Mucosa of descending colon (tissue), 3 donors: ENCODE data around the gene DLG2. TPM values are rescaled to one million over a fixed set of nuclear protein-coding genes. Genes with fewer than 3 reads are reported as not detected.

Source experiments
- ATAC-seq: fragments of 200-7000 bp; cut with Tn5 transposase; one replicate; pipeline ENCODE4 v1.9.1; 2020; ENCODE audit warnings: mild to moderate bottlenecking, moderate library complexity
- DNase-seq, 3 donors: peaks; one replicate each; pipeline ENCODE4 v3.0.0-alpha.2; 2020
- H3K36me3 ChIP-seq: fragments of 200-600 bp; one replicate; pipeline ENCODE4 v1.8.0; 2021; ENCODE audit warnings: low read depth, mild to moderate bottlenecking
- H3K4me1 ChIP-seq: fragments of 200-600 bp; one replicate; pipeline ENCODE4 v1.8.0; 2021; ENCODE audit warnings: low read depth, mild to moderate bottlenecking
- H3K4me3 ChIP-seq: fragments of 200-600 bp; one replicate; pipeline ENCODE4 v1.8.0; 2021; ENCODE audit warnings: mild to moderate bottlenecking
- H3K9me3 ChIP-seq: fragments of 200-600 bp; one replicate; pipeline ENCODE4 v1.8.0; 2021; ENCODE audit warnings: mild to moderate bottlenecking
- intact Hi-C, 2 donors: fragments of 100-400 bp; cut with DNase I in 1 of 2; cut with micrococcal nuclease in 1 of 2; formaldehyde crosslinking; loops; one replicate each; pipeline versions ENCODE4 v1.11.0 to v1.11.1; 2022; cut with DNase I, micrococcal nuclease
- total RNA-seq, 3 donors: library from RNA; stranded (reverse); fragmentation: NEBNext Ultra II Directional in 2 of 3; extraction: Animal tissue kit (Norgen Biotek cat#: 25700) in 2 of 3; gene quantifications; one replicate each; pipeline versions ENCODE4 v1.2.1 to v1.2.4, GENCODE V29; 2021 to 2023
- TF ChIP-seq, protein P1 (sequence below): fragments of 200-600 bp; IDR thresholded peaks from one replicate; pipeline ENCODE4 v1.8.0; 2022; ENCODE audit warnings: antibody characterized with exemption, mild to moderate bottlenecking
- donor health status: DM: no; HTN: no; CAD: no; lungs with moderate emphysema.
- donor health status: DM: no; HTN: no; CAD: no.
- donor health status: DM: no; HTN: yes; CAD: no.

The DLG2 gene
- total RNA-seq, 3 donors from 2014 or later, result 2.1 to 11.1 (median 2.4) TPM

DNA sequence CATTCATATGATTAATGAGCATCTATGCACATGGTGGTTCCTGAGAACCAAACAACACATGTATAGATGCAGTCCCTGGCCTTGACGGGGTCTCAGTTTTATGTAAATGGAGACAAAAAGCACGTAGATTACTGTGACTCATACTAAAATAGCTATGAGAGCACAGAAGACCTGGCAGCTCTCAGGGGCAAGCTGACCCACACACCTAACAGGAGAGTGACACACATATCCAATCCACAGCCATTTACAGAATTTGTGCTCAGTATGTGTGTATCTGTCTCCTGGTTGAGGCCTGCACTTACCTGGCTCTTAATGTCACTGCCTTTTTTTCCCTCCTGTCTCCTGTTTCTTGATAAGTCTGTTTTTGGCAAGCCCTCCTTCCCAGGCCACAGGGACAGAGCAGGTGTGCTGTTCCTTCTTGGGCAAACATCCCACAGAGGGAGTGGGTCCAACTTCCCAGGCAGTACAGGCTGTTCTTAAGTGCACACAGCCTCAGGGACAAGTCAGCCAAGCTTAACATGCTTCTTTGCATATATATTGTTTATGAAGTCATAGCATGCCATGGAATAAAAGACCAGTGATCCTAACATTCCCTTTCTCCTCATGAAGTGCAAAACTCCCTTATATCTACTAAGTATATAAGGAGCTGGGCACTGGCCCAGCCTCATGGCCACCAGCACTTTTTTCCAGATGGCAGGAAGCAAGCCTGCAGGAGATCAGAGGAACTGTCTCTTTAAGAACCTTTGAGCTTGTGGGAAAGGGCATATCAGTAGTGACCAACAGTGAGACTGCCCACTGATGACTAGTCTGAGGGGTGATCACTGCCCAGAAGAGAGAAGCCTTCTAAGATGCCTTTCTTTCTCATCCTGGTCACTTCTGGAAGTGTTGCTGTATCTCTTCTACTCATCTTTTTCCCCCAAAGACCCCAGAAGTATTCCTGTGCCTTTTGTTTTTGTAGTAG is 2216.3 kb downstream of the DLG2 start:
- Histone ChIP-seq H3K36me3 (no peaks in the 10 kb centered on the region), H3K4me3 (no peak overlapping the region), H3K9me3 (no peaks in the 10 kb centered on the region), H3K4me1 (no peaks in the 10 kb centered on the region)
- no peak for DNase-seq
- ATAC-seq, result no peak
- TF ChIP-seq, protein P1, sequence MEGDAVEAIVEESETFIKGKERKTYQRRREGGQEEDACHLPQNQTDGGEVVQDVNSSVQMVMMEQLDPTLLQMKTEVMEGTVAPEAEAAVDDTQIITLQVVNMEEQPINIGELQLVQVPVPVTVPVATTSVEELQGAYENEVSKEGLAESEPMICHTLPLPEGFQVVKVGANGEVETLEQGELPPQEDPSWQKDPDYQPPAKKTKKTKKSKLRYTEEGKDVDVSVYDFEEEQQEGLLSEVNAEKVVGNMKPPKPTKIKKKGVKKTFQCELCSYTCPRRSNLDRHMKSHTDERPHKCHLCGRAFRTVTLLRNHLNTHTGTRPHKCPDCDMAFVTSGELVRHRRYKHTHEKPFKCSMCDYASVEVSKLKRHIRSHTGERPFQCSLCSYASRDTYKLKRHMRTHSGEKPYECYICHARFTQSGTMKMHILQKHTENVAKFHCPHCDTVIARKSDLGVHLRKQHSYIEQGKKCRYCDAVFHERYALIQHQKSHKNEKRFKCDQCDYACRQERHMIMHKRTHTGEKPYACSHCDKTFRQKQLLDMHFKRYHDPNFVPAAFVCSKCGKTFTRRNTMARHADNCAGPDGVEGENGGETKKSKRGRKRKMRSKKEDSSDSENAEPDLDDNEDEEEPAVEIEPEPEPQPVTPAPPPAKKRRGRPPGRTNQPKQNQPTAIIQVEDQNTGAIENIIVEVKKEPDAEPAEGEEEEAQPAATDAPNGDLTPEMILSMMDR, result no peak
- intact Hi-C loops, result no loop called here

DNA sequence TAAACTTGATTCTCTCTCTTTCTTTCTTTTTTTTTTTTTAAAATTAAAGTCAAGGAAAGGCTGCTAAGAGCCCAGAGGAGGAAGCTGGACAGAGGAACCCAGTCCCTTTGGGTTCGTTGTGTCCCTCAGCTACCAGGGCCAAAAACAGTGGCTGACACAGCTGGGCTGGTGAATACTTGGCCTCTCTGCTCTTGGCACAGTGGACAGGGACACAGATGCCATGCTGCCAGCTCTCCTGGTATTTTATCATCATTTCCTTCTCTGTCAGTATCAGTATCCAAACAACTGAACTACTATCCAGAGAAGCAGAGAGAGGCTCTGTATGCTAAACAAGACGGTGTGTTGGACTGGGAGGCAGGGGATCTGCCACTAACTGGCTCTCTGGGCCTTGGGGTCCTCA is 2217.3 kb downstream of the DLG2 start:
- no peak for ATAC-seq
- H3K36me3 ChIP-seq, result no peaks in the 10 kb centered on the region
- no peaks in the 10 kb centered on the region for H3K4me1 ChIP-seq
- intact Hi-C loops, result no loop called here
- H3K9me3 ChIP-seq, result no peaks in the 10 kb centered on the region
- no peak for DNase-seq
- H3K4me3 ChIP-seq, result no peak overlapping the region
- TF ChIP-seq, protein P1, result no peak

DNA sequence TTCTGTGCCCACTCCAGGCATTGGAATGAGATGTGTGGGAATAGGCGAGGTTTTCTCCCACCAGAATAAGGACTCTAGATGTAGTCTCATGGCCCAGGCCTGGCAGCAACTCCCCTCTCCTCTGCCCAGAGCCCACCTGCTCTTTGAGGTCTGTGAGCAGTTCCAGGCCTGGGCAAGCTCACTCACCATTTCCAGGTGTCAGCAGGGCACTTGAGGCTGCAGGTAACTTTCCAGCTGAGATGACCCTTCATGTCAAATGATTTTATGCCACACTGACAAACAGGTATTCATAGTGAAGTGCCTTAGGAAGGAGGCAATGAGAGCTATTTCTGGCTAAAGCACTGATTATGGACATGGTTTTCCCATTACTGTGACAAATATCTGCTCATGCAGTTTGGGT is 2217.7 kb downstream of the DLG2 start:
- intact Hi-C loops, result no loop called here
- TF ChIP-seq, protein P1, result no peak
- no peaks in the 10 kb centered on the region for H3K4me1 ChIP-seq
- no peak for DNase-seq
- no peaks in the 10 kb centered on the region for H3K36me3 ChIP-seq
- ATAC-seq, result no peak
- no peaks in the 10 kb centered on the region for H3K9me3 ChIP-seq
- no peak overlapping the region for H3K4me3 ChIP-seq

DNA sequence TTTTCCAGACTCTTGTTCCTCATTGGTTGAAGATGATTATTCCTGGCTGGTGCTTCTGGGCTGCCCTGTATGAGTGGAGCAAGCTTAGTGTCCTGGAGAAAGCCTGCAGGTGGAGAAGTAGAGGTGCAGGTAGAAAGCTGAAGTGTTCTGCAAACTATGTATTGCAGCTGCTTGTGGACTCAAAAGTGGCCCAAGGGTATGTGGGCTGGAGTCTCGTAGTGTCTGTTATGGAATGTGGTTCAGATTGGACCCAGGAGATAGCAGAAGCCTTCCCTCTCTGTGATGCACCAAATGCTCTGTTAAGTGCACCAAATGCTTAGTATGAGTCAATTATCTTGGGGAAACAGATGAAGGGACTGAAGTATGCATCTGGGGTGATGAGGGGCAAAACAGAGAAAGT is 2218.2 kb downstream of the DLG2 start:
- H3K36me3 ChIP-seq, result no peaks in the 10 kb centered on the region
- DNase-seq (no peak), ATAC-seq (no peak)
- no peaks in the 10 kb centered on the region for H3K9me3 ChIP-seq
- no peaks in the 10 kb centered on the region for H3K4me1 ChIP-seq
- H3K4me3 ChIP-seq, result no peak overlapping the region
- TF ChIP-seq, protein P1, result no peak
- intact Hi-C loops, result no loop called here

Other genes starting within 250 kb of the DLG2 start
- gene TMEM126B, start 1.2 kb upstream of the DLG2 start, total RNA-seq, result 10 to 100 TPM; 35.3 to 44.1 (median 38.7) TPM
- 10 to 100 TPM; 18.8 to 25.8 (median 19.4) TPM for gene TMEM126A, start 20.6 kb upstream of the DLG2 start, total RNA-seq
- gene CREBZF, start 37.8 kb upstream of the DLG2 start, total RNA-seq, result 10 to 100 TPM; 37.6 to 45.6 (median 40.7) TPM
- 1 to 10 TPM; 4.1 to 6.4 (median 4.1) TPM for gene CCDC89, start 58.9 kb upstream of the DLG2 start, total RNA-seq
- gene SYTL2, start 183.8 kb upstream of the DLG2 start, total RNA-seq, result 100 to 1,000 TPM; 150 to 502 (median 282) TPM
- not detected for gene CCDC83, start 228.0 kb upstream of the DLG2 start, total RNA-seq